AG04449 (cell line): ENCODE measurements around the gene SUMO2.

Experiments
- CTCF ChIA-PET: fragments of 350-600 bp; formaldehyde crosslinking; extraction: SDS; loops from one replicate; lab custom pipeline; 2021; ENCODE audit warnings: antibody characterized with exemption; lab: Yijun Ruan, JAX
- POLR2A ChIA-PET: fragments of 400-600, 350-600 bp; formaldehyde crosslinking; extraction: SDS; loops from one replicate; lab custom pipeline; 2020; ENCODE audit warnings: antibody characterized with exemption, inconsistent platforms; lab: Yijun Ruan, JAX
- DNase-seq: peaks from one replicate; pipeline ENCODE4 v3.0.0-alpha.2; 2010; ENCODE audit warnings: low read depth, low spot score
- H3K4me3 ChIP-seq: 2 replicates; pipeline ENCODE4 v1.5.1; 2011; ENCODE audit warnings: low read depth, mild to moderate bottlenecking, control low read depth, low read length
- TF ChIP-seq, protein P1 (sequence below): IDR thresholded peaks from one replicate; pipeline ENCODE4 v1.5.1; 2011; ENCODE audit warnings: mild to moderate bottlenecking, moderate library complexity, low read length, control low read depth, inconsistent platforms; ENCODE audit not compliant: insufficient read depth; ENCODE audit errors: missing control alignments

Gene SUMO2

DNA sequence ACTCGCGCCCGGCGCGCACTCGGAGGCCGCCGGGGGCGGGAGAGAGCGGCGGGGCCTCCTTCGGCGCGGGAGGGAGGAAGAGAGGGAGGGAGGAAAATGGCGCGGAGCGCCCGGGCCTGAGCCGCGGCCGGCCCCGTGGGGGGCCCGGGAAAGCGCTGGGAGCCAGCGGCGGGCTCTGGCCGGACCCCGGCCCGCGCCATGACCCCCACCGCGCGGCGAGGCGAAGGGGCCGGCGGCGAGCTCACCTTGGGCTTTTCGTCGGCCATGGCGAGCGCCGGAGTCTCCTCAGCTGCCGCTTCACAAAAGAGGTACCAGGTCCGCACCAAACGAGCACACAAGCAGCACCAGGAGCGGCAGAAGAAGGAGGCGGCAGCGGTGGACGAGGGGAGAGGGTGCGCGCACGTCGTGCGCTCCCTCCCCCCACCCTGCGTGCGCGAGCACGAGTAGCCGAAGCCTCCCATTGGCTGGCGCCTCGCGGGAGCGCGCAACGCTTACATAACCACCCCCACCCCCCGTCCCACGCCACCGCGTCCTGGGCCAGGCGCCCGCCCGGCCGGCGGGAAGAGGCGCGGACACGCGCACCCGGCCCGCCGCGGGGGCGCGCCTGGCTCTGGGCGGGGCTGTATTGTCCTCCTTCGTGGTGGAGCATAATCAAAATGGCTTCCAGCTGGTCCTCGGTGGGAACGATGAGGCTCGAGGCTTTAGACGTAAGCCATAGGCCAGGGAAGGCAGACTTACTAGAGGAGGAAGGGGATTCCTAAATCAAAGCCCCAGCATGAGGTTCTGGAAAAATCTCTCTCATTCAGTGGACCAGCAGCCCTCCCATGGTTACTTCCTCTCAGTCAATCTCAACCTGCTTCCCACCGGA, at the start of gene SUMO2:
Gene SUMO2, minus strand, starts transcription at position 391 of the 868 bp plus-strand sequence. Its CDS starts 125 bp downstream, at position 266.
- POLR2A ChIA-PET = interaction anchor here (1.0 kb wide), 1 partner anchor 13 kb away, joined by 4 read pairs; no protein-coding TSS in a partner anchor
- TF ChIP-seq, protein P1, sequence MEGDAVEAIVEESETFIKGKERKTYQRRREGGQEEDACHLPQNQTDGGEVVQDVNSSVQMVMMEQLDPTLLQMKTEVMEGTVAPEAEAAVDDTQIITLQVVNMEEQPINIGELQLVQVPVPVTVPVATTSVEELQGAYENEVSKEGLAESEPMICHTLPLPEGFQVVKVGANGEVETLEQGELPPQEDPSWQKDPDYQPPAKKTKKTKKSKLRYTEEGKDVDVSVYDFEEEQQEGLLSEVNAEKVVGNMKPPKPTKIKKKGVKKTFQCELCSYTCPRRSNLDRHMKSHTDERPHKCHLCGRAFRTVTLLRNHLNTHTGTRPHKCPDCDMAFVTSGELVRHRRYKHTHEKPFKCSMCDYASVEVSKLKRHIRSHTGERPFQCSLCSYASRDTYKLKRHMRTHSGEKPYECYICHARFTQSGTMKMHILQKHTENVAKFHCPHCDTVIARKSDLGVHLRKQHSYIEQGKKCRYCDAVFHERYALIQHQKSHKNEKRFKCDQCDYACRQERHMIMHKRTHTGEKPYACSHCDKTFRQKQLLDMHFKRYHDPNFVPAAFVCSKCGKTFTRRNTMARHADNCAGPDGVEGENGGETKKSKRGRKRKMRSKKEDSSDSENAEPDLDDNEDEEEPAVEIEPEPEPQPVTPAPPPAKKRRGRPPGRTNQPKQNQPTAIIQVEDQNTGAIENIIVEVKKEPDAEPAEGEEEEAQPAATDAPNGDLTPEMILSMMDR = peak; percentile 43
- CTCF ChIA-PET = interaction anchor here (0.7 to 2.1 kb wide), 9 partner anchors 9 to 230 kb away, joined by 3 to 9 read pairs (median 5); partner anchors contain the start of gene NT5C
- DNase-seq = peak; percentile 55
- peak within 1 kb of the TSS; percentile 93 for H3K4me3 ChIP-seq

DNA sequence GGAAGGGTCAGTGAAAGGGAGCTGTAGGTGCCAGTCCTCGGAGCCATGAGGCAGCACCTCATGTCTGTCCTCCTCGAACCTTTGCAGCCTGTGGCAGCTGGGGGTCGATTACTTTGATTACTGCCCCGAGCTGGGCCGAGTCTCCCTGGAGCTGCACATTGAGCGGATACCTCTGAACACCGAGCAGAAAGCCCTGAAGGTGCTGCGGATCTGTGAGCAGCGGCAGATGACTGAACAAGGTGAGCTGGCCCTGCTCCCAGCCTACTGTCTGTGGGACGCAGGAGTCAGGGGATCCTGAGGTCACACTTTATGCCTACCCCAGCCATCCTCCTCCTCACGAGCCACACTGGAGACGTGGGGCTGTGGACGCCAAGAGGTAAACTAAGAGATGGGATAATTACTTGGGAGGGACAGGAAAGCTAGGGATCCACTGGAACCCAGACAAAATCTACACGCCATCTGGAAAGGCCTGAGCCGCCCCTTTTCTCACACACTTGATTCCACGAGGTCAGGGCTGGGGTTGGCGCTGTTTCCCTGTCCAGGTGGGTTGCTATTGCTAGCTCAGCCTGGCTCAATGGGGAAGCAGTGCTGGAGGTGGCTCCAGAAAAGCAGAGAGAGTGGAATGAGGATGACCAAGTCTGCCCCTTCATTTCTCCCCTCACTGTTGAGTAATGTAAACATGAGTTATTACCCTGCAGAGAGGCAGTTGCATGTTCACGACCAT, 49.1 kb upstream of the SUMO2 start:
- POLR2A ChIA-PET = interaction anchor here (0.6 kb wide), 1 partner anchor 30 kb away, joined by 3 read pairs; no protein-coding TSS in a partner anchor
- TF ChIP-seq, protein P1 = no peak
- no peak for DNase-seq
- CTCF ChIA-PET = interaction anchor here (1.0 to 4.9 kb wide), 5 partner anchors 8 to 118 kb away, joined by 3 to 47 read pairs (median 14); no protein-coding TSS in a partner anchor
- H3K4me3 ChIP-seq = no peak overlapping the region

DNA sequence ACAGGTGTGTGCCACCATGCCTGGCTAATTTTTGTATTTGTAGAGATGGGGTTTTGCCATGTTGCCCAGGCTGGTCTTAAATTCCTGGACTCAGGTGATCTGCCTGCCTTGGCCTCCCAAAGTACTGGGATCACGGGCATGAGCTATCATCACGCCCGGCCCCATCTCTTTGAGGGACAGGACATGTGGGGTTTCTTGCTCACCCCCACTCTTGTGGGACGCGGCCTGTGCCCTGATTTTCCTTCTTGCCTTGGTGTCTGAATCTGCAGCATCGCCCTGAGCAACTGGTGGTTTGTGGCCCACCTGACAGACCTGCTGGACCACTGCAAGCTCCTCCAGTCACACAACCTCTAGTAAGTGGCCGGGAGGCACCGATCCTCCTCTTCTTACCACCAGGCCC, 48.3 kb upstream of the SUMO2 start:
- no peak overlapping the region for H3K4me3 ChIP-seq
- TF ChIP-seq, protein P1 = no peak
- no peak for DNase-seq
- CTCF ChIA-PET = interaction anchor here (1.1 to 4.9 kb wide), 5 partner anchors 9 to 117 kb away, joined by 3 to 47 read pairs (median 14); partner anchors contain the start of gene NUP85
- POLR2A ChIA-PET = interaction anchor here (0.6 kb wide), 1 partner anchor 14 kb away, joined by 3 read pairs; no protein-coding TSS in a partner anchor

DNA sequence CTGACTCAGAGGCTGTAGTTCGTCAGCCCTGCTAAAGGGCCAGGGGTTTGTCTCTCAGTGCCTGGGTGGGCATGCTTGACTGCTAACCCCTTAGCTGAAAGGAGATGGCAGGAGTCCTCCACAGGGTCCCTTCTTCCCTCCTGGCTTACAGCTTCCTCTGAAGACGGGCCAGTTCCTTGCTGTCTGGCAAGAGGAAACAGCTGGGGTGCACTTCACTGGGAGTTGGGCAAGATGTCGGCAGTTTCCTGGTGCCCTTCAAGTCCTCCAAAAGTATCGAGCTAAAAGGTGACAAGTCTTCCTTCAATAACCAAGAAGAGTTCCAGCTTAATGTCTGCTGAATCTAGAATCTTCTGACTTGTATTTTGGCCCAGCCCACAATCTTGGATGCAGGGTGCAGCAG, 46.1 kb upstream of the SUMO2 start:
- H3K4me3 ChIP-seq = no peak overlapping the region
- TF ChIP-seq, protein P1 = no peak
- DNase-seq = no peak
- ChIA-PET CTCF (interaction anchor here (1.1 to 4.9 kb wide), 4 partner anchors 9 to 184 kb away, joined by 5 to 47 read pairs (median 13); no protein-coding TSS in a partner anchor), POLR2A (interaction anchor here (1.1 kb wide), 1 partner anchor 10 kb away, joined by 3 read pairs; no protein-coding TSS in a partner anchor)

DNA sequence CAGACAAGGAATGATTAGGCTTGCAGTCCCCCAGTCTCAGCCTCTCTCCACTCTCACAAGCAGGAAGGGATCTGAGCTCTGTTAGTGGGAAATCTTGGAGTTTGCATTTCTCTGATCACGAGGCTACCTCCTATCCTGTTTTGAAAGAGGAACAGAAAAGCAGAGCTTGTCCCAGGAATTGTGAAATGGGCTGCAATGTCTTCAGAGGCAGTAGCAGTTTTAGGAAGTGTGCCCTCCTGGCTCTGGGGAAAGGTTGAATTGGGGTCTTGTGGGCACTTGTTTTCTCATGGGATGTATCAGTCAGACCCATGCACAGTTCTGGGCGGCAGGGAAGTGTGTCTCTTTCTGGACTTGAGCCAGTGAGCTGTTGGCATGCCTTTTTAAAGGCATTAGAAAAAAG, 45.5 kb upstream of the SUMO2 start:
- H3K4me3 ChIP-seq = no peak overlapping the region
- no peak for DNase-seq
- TF ChIP-seq, protein P1 = no peak
- ChIA-PET POLR2A (no interaction called here), CTCF (interaction anchor here (1.7 to 4.9 kb wide), 3 partner anchors 12 to 184 kb away, joined by 5 to 47 read pairs (median 20); no protein-coding TSS in a partner anchor)
